NB4 (cell line): ENCODE data around the gene SLC30A7.
"Not testable (repeated sequence)": the region's sequence is repeated elsewhere in the genome, so short reads cannot be mapped to it uniquely, and the experiment has no call there.

ENCODE experiments used
- TF ChIP-seq, protein P1 (sequence below): IDR thresholded peaks from one replicate; pipeline ENCODE4 v1.5.1; 2012; ENCODE audit warnings: low read depth, low read length
- TF ChIP-seq, protein P2 (sequence below): IDR thresholded peaks from 2 replicates; pipeline ENCODE4 v1.6.1; 2011; ENCODE audit warnings: low read depth, low read length

DNA sequence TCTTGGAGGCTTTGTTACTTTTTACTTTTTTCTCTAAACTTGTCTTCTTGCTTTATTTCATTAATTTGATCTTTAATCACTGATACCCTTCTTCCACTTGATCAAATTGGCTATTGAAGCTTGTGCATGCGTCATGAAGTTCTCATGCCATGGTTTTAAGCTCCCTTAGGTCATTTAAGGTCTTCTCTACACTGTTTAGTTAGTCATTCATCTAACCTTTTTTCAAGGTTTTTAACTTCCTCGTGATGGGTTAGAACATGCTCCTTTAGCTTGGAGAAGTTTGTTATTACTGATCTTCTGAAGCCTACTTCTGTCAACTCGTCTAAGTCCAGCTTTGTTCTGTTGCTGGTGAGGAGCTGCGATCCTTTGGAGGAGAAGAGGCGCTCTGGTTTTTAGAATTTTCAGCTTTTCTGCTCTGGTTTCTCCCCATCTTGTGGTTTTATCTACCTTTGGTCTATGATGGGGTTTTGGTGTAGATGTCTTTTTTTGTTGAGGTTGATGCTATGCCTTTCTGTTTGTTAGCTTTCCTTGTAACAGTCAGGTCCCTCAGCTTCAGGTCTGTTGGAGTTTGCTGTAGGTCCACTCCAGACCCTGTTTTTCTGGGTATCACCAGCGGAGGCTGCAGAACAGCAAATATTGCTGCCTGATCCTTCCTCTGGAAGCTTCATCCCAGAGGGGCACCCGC lies 53.0 kb downstream of the SLC30A7 start:
- TF ChIP-seq, protein P1, sequence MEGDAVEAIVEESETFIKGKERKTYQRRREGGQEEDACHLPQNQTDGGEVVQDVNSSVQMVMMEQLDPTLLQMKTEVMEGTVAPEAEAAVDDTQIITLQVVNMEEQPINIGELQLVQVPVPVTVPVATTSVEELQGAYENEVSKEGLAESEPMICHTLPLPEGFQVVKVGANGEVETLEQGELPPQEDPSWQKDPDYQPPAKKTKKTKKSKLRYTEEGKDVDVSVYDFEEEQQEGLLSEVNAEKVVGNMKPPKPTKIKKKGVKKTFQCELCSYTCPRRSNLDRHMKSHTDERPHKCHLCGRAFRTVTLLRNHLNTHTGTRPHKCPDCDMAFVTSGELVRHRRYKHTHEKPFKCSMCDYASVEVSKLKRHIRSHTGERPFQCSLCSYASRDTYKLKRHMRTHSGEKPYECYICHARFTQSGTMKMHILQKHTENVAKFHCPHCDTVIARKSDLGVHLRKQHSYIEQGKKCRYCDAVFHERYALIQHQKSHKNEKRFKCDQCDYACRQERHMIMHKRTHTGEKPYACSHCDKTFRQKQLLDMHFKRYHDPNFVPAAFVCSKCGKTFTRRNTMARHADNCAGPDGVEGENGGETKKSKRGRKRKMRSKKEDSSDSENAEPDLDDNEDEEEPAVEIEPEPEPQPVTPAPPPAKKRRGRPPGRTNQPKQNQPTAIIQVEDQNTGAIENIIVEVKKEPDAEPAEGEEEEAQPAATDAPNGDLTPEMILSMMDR = not testable (repeated sequence)
- TF ChIP-seq, protein P2, sequence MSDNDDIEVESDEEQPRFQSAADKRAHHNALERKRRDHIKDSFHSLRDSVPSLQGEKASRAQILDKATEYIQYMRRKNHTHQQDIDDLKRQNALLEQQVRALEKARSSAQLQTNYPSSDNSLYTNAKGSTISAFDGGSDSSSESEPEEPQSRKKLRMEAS = not testable (repeated sequence)
